ENCODE measurements around the gene SYCN. TPM values are rescaled to one million over a fixed set of nuclear protein-coding genes. Genes with fewer than 3 reads are reported as not detected.
"Not testable (repeated sequence)": the region's sequence is repeated elsewhere in the genome, so short reads cannot be mapped to it uniquely, and the experiment has no call there.

The SYCN gene
- total RNA-seq, 1 donor: not detected

DNA sequence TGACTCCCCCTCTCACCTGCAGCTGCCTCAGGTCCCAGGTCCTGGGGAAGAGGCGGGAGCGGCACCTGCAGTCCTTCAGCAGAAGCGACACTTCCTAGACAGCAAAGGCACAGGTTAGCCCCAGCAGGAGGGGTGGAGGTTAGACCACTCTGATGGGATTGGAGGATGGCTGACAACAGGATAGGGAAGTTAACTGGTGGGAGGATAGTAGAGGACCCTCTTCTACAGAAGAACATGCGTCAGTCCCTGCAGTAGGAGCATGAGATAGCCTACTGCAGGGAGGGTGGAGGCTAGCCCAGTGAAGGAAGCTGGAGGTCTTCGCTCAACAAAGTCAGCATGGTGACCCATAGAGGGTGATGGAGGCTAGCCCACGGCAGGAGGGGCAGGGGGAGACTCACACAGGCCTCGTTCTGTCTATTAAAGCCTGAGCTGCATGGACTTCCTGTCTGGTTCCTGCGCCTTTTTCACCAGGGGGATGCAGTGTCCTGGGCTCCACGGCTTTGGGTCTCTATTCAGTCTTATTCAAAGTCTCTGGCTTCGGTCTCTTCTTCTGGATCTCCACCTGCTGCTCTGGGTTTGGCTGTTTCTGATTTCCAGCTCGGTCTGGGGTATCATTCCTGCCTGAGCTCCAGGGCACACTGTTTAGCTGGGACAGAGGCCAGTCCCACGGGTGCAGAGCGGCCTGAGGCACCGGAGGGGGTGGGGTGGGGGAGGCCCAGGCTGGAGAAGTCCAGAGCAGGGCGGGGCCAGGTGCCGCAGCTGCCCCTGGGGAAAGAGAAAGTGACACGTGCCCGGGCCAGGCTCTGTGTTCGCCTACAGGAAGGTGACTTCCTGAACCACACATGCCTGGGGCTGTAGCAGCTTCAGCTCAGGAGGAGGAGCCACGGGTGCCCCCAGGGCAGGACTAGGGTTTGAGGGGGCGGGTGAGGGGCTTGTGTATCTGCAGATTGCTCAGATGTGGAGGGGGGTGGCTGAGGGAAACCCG is 33.4 kb upstream of the SYCN start:
- DNase-seq (ENCODE audit: low read depth): no peak
- TF ChIP-seq CTCF (IDR thresholded peaks at IDR 0.05; ENCODE audit: insufficient read depth, low read depth, low read length): no peak
- H3K4me3 ChIP-seq (ENCODE audit: low read depth, low read length): no peak overlapping the region

DNA sequence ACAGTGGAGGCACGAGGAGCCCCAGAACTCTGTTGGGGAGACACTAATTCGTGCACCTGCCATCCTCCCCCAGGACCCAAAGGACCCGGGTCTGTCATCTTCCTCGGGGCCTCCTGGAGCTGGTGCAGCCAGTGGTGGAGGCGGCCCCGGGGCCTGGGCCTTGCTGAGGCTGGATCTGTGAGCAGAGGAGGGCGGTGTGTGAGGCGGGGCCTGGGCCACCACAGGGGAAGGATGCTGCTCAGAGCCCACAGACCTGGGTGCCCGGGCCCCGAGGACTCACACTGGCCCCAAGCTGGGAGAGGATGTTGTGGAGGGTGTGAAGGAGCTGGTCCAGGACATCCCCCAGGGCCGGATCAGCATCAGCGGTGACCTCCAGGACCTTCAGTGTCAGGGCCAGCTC is 32.5 kb upstream of the SYCN start:
- DNase-seq (ENCODE audit: low read depth): no peak
- H3K4me3 ChIP-seq (ENCODE audit: low read depth, low read length): no peak overlapping the region
- no peak for TF ChIP-seq CTCF (IDR thresholded peaks at IDR 0.05; ENCODE audit: insufficient read depth, low read depth, low read length)

DNA sequence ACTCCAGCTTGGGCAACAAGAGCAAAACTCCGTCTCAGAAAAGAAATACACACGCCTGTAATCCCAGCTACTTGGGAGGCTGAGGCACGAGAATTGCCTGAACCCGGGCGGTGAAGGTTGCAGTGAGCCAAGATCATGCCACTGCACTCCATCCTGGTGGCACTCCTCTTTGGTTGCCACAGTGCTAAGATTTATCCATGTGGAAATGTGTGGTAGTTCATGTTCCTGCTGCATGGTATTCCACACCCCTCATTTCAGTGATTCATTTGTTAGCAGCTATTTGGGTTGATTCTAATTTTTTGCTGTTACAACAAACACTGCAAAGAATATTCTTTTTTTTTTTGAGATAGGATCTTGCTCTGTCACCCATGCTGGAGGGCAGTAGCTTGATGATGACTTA is 28.6 kb upstream of the SYCN start:
- no peak for DNase-seq (ENCODE audit: low read depth)
- H3K4me3 ChIP-seq (ENCODE audit: low read depth, low read length): no peak overlapping the region
- TF ChIP-seq CTCF (IDR thresholded peaks at IDR 0.05; ENCODE audit: insufficient read depth, low read depth, low read length): no peak

DNA sequence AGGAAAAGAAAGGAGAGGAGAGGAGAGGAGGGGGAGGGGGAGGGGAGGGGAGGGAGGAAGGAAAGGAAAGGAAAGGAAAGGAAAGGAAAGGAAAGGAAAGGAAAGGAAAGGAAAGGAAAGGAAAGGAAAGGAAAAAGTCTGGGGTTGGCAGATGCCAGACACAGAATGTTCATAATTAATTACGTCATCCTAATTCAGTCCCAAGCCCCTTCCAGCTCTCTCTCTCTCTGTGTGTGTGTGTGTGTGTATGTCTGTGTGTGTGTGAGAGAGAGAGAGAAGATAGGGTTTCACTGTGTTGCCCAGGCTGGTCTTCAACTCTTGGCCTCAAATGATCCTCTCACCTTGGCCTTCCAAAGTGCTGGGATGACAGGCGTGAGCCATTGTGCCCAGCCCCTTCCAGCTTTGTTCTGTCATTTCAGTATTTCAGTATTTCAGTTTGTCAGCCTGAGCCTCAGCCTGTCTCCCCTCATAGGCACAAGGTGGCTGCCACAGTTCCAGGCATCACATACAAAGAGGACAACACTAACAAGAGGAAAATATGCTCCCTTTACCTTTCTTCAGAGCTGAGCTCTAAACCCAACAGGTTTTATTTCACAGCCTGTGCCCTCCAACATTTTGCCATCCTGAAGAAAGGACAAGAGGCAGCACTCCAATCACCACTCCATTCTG is 26.2 kb upstream of the SYCN start:
- no peak for TF ChIP-seq CTCF (IDR thresholded peaks at IDR 0.05; ENCODE audit: insufficient read depth, low read depth, low read length)
- H3K4me3 ChIP-seq (ENCODE audit: low read depth, low read length): no peak overlapping the region
- no peak for DNase-seq (ENCODE audit: low read depth)

GRCh38 chr19:39224910-39225309 is 20.8 kb upstream of the SYCN start:
- no peak for DNase-seq (ENCODE audit: low read depth)
- no peak for TF ChIP-seq CTCF (IDR thresholded peaks at IDR 0.05; ENCODE audit: insufficient read depth, low read depth, low read length)

GRCh38 chr19:39223703-39224279 is 19.7 kb upstream of the SYCN start:
- no peak overlapping the region for H3K4me3 ChIP-seq (ENCODE audit: low read depth, low read length)

More at GRCh38 chr19:39224910-39225309, 20.8 kb upstream of the SYCN start:
- H3K4me3 ChIP-seq (ENCODE audit: low read depth, low read length): no peak overlapping the region

DNA sequence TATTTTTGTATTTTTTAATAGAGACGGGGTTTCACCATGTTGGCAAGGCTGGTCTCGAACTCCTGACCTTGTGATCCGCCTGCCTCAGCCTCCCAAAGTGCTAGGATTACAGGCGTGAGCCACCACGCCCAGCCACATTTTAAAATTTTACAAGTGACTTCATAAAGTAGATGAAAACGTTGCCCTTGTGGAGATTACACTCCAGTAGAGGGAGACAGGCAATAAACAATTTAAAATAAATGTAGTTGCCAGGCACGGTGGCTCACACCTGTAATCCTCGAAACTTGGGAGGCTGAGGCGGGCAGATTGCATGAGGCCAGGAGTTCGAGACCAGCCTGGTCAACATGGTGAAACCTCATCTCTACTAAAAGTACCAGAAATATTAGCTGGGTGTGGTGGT is 15.0 kb upstream of the SYCN start:
- H3K4me3 ChIP-seq (ENCODE audit: low read depth, low read length); DNase-seq (ENCODE audit: low read depth): not testable (repeated sequence)

More at GRCh38 chr19:39223703-39224279, 19.7 kb upstream of the SYCN start:
- TF ChIP-seq CTCF (IDR thresholded peaks at IDR 0.05; ENCODE audit: insufficient read depth, low read depth, low read length): no peak
- peak; percentile 33 for DNase-seq (ENCODE audit: low read depth)
